K562 (cell line): ENCODE measurements around the gene DUXB. TPM values are rescaled to one million over a fixed set of nuclear protein-coding genes. Genes with fewer than 3 reads are reported as not detected.

Experiments
- COPS2 ChIP-seq: fragments of 450-650 bp; conservative IDR thresholded peaks from 2 replicates; pipeline ENCODE4 v1.6.1; 2016; ENCODE audit warnings: mild to moderate bottlenecking, moderate library complexity
- EGR1 ChIP-seq: fragments of 450-650 bp; conservative IDR thresholded peaks from 2 replicates; pipeline ENCODE4 v1.6.1; 2017; ENCODE audit warnings: mild to moderate bottlenecking
- GABPB1 ChIP-seq: sonication (generic); formaldehyde crosslinking; IDR thresholded peaks from 2 replicates; pipeline ENCODE4 v1.8.0; 2022; ENCODE audit warnings: mild to moderate bottlenecking, missing genetic modification reagents
- HDAC1 ChIP-seq, 2 experiments: fragments of 450-650 bp; IDR thresholded peaks; 2 replicates each; pipeline ENCODE4 v1.6.1; 2016 to 2017; ENCODE audit warnings: inconsistent platforms in 1 of 2, mild to moderate bottlenecking in 1 of 2, moderate library complexity in 1 of 2
- MTA3 ChIP-seq: fragments of 450-650 bp; formaldehyde crosslinking; IDR thresholded peaks from 2 replicates; pipeline ENCODE4 v1.6.1; 2017; ENCODE audit warnings: mild to moderate bottlenecking, borderline replicate concordance
- MXI1 ChIP-seq: IDR thresholded peaks from 2 replicates; pipeline ENCODE4 v1.6.1; 2011; ENCODE audit warnings: low read depth, mild to moderate bottlenecking, improper control_type of control experiment, low read length
- RCOR1 ChIP-seq, 2 experiments: IDR thresholded peaks; 2 replicates each; pipeline ENCODE4 v1.6.1; 2012; ENCODE audit warnings: low read depth in 2 of 2, low read length in 2 of 2, borderline replicate concordance in 1 of 2, improper control_type of control experiment in 1 of 2
- SAFB2 ChIP-seq: fragments of 200-400 bp; formaldehyde crosslinking; IDR thresholded peaks from 2 replicates; pipeline ENCODE4 v1.6.1; 2018; ENCODE audit warnings: borderline replicate concordance, low read length, low read depth, moderate library complexity; ENCODE audit not compliant: severe bottlenecking
- SMAD3 ChIP-seq: fragments of 450-650 bp; formaldehyde crosslinking; conservative IDR thresholded peaks from 2 replicates; pipeline ENCODE4 v1.4.0; 2020; ENCODE audit warnings: mild to moderate bottlenecking
- SNRNP70 ChIP-seq: fragments of 200-400 bp; formaldehyde crosslinking; optimal IDR thresholded peaks from 2 replicates; pipeline ENCODE3; 2017; ENCODE audit warnings: low read depth, low read length
- ZNF431 ChIP-seq: sonication (generic); formaldehyde crosslinking; IDR thresholded peaks from 2 replicates; pipeline ENCODE4 v1.8.0; 2022; ENCODE audit warnings: mild to moderate bottlenecking, missing genetic modification reagents
- polyA plus RNA-seq, 8 experiments: library from polyadenylated mRNA; depleted of rRNA in 4 of 8; stranded (reverse) in 5 of 8; unstranded in 3 of 8; fragments of >200 nt; fragmentation: Nextera tagmentation in 2 of 8; fragmentation: Illumina TruSeq in 1 of 8; extraction: Ambion mirVana in 2 of 8; extraction: Trizol in 1 of 8; gene quantifications; 2 replicates each; pipeline versions ENCODE4 v1.2.1 to v1.2.3, GENCODE V29; 2011 to 2014; ENCODE audit warnings: inconsistent platforms in 1 of 8, missing spikeins in 1 of 8
- total RNA-seq, 7 experiments: library from RNA; depleted of rRNA in 6 of 7; stranded (reverse); fragments of >200 nt in 6 of 7; fragmentation: Illumina TruSeq in 2 of 7; extraction: Trizol in 2 of 7; gene quantifications; 2 replicates each; pipeline versions ENCODE4 v1.2.1 to v1.2.3, GENCODE V29; 2011 to 2021; ENCODE audit warnings: low replicate concordance in 1 of 7
- TF ChIP-seq, protein P1 (sequence below): fragments of 200-800 bp; sonication (Bioruptor generic); IDR thresholded peaks from 2 replicates; pipeline ENCODE4 v1.6.1; 2017; ENCODE audit warnings: missing genetic modification characterization, missing compliant biosample characterization
- TF ChIP-seq, protein P2 (sequence below): sonication (generic); formaldehyde crosslinking; IDR thresholded peaks from 2 replicates; pipeline ENCODE4 v1.8.0; 2022; ENCODE audit warnings: mild to moderate bottlenecking, missing genetic modification reagents
- TF ChIP-seq, protein P3 (sequence below): sonication (generic); formaldehyde crosslinking; IDR thresholded peaks from 2 replicates; pipeline ENCODE4 v1.8.0; 2022; ENCODE audit warnings: mild to moderate bottlenecking, missing genetic modification reagents
- TF ChIP-seq, protein P4 (sequence below), 2 experiments: IDR thresholded peaks; 2 replicates each; pipeline ENCODE4 v1.6.1; 2011; ENCODE audit warnings: borderline replicate concordance in 1 of 2, control low read depth in 1 of 2, low read depth in 1 of 2, low read length in 1 of 2, mild to moderate bottlenecking in 1 of 2, mixed read lengths in 1 of 2, moderate library complexity in 1 of 2; ENCODE audit not compliant: insufficient read depth in 1 of 2, insufficient read length in 1 of 2, poor library complexity in 1 of 2, severe bottlenecking in 1 of 2; ENCODE audit errors: extremely low read depth in 1 of 2
- TF ChIP-seq, protein P5 (sequence below): sonication (generic); formaldehyde crosslinking; IDR thresholded peaks from 2 replicates; pipeline ENCODE4 v1.8.0; 2022; ENCODE audit warnings: mild to moderate bottlenecking, missing genetic modification reagents

DUXB gene
- total and polyA plus RNA-seq, 9 of the 15 experiments (the other 6 are each of a cell fraction or from before 2014, with no cell fraction given): not detected

DNA sequence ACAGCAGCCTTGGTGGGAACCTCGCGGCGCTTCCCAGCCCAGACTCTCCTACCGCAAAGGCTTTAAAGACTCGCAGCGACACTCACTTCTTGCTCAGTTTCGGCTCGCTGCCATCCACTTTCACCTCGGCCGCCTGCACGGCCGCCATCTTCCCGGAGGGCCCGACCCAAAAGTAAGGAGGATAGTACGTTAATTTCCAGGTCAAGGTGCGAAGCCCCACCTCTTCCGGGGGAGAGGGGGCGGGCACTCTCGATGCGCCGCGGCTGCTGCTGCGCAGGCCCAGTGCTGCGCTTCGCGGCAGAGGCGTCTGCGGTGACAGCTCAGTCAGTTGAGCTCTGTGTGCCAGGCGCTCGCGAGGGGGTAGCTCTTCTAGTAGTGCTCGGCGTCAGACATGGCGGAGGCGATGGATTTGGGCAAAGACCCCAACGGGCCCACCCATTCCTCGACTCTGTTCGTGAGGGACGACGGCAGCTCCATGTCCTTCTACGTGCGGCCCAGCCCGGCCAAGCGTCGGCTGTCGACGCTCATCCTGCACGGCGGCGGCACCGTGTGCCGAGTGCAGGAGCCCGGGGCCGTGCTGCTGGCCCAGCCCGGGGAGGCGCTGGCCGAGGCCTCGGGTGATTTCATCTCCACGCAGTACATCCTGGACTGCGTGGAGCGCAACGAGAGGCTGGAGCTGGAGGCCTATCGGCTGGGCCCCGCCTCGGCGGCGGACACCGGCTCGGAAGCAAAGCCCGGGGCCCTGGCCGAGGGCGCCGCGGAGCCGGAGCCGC, 53.6 kb downstream of the DUXB start, which contains the start of the genes KARS1 and TERF2IP (continued):
- TF ChIP-seq, protein P1, sequence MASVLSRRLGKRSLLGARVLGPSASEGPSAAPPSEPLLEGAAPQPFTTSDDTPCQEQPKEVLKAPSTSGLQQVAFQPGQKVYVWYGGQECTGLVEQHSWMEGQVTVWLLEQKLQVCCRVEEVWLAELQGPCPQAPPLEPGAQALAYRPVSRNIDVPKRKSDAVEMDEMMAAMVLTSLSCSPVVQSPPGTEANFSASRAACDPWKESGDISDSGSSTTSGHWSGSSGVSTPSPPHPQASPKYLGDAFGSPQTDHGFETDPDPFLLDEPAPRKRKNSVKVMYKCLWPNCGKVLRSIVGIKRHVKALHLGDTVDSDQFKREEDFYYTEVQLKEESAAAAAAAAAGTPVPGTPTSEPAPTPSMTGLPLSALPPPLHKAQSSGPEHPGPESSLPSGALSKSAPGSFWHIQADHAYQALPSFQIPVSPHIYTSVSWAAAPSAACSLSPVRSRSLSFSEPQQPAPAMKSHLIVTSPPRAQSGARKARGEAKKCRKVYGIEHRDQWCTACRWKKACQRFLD (CRISPR knock-in tag): 0 out of 2 replicates have a peak, but pooled peaks have one; percentile 46
- no peak for TF ChIP-seq SNRNP70
- TF ChIP-seq, protein P2, sequence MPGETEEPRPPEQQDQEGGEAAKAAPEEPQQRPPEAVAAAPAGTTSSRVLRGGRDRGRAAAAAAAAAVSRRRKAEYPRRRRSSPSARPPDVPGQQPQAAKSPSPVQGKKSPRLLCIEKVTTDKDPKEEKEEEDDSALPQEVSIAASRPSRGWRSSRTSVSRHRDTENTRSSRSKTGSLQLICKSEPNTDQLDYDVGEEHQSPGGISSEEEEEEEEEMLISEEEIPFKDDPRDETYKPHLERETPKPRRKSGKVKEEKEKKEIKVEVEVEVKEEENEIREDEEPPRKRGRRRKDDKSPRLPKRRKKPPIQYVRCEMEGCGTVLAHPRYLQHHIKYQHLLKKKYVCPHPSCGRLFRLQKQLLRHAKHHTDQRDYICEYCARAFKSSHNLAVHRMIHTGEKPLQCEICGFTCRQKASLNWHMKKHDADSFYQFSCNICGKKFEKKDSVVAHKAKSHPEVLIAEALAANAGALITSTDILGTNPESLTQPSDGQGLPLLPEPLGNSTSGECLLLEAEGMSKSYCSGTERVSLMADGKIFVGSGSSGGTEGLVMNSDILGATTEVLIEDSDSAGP (CRISPR knock-in tag): 0 out of 2 replicates have a peak, but pooled peaks have one; percentile 30
- TF ChIP-seq RCOR1 (IDR thresholded peaks at IDR 0.05; ENCODE audit: borderline replicate concordance in 1 of 2, low read depth in 2 of 2, low read length in 2 of 2): peak in 1 of 2 experiments; percentile 15; a peak in 1 of 4 replicates
- no peak for TF ChIP-seq SAFB2
- peak; percentile 67; the same call in 1 of the 2 replicates for TF ChIP-seq MTA3
- TF ChIP-seq, protein P3, sequence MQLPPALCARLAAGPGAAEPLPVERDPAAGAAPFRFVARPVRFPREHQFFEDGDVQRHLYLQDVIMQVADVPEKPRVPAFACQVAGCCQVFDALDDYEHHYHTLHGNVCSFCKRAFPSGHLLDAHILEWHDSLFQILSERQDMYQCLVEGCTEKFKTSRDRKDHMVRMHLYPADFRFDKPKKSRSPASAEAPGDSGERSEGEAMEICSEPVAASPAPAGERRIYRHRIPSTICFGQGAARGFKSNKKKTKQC (CRISPR knock-in tag): peak; percentile 23; the same call in 1 of the 2 replicates
- TF ChIP-seq EGR1: peak; percentile 62; the same call in 1 of the 2 replicates
- no peak for TF ChIP-seq SMAD3 (CRISPR knock-in tag)
- 0 out of 2 replicates have a peak, but pooled peaks have one; percentile 10 for TF ChIP-seq MXI1
- peak; percentile 91 for TF ChIP-seq GABPB1 (CRISPR knock-in tag)
- TF ChIP-seq, protein P4, sequence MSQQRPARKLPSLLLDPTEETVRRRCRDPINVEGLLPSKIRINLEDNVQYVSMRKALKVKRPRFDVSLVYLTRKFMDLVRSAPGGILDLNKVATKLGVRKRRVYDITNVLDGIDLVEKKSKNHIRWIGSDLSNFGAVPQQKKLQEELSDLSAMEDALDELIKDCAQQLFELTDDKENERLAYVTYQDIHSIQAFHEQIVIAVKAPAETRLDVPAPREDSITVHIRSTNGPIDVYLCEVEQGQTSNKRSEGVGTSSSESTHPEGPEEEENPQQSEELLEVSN (IDR thresholded peaks at IDR 0.05; ENCODE audit: borderline replicate concordance in 1 of 2, extremely low read depth in 1 of 2, insufficient read depth in 1 of 2, insufficient read length in 1 of 2, low read depth in 1 of 2, low read length in 1 of 2, poor library complexity in 1 of 2, severe bottlenecking in 1 of 2): peak in 1 of 2 experiments; percentile 51
- no peak for TF ChIP-seq COPS2
- TF ChIP-seq HDAC1 (IDR thresholded peaks at IDR 0.05): peak in 1 of 2 experiments; percentile 39; a peak in 2 of 4 replicates
- TF ChIP-seq ZNF431 (CRISPR knock-in tag): peak; percentile 35; the same call in 1 of the 2 replicates
- TF ChIP-seq, protein P5, sequence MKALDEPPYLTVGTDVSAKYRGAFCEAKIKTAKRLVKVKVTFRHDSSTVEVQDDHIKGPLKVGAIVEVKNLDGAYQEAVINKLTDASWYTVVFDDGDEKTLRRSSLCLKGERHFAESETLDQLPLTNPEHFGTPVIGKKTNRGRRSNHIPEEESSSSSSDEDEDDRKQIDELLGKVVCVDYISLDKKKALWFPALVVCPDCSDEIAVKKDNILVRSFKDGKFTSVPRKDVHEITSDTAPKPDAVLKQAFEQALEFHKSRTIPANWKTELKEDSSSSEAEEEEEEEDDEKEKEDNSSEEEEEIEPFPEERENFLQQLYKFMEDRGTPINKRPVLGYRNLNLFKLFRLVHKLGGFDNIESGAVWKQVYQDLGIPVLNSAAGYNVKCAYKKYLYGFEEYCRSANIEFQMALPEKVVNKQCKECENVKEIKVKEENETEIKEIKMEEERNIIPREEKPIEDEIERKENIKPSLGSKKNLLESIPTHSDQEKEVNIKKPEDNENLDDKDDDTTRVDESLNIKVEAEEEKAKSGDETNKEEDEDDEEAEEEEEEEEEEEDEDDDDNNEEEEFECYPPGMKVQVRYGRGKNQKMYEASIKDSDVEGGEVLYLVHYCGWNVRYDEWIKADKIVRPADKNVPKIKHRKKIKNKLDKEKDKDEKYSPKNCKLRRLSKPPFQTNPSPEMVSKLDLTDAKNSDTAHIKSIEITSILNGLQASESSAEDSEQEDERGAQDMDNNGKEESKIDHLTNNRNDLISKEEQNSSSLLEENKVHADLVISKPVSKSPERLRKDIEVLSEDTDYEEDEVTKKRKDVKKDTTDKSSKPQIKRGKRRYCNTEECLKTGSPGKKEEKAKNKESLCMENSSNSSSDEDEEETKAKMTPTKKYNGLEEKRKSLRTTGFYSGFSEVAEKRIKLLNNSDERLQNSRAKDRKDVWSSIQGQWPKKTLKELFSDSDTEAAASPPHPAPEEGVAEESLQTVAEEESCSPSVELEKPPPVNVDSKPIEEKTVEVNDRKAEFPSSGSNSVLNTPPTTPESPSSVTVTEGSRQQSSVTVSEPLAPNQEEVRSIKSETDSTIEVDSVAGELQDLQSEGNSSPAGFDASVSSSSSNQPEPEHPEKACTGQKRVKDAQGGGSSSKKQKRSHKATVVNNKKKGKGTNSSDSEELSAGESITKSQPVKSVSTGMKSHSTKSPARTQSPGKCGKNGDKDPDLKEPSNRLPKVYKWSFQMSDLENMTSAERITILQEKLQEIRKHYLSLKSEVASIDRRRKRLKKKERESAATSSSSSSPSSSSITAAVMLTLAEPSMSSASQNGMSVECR (CRISPR knock-in tag): peak; percentile 89
